GM19099 (cell line): ENCODE data around the gene KMT2E.

ENCODE experiments used
- POLR2A ChIP-seq: IDR thresholded peaks from 3 replicates; pipeline ENCODE4 v1.6.1; 2011; ENCODE audit warnings: low read depth; ENCODE audit not compliant: insufficient read length; ENCODE audit errors: extremely low read depth

Gene KMT2E

DNA sequence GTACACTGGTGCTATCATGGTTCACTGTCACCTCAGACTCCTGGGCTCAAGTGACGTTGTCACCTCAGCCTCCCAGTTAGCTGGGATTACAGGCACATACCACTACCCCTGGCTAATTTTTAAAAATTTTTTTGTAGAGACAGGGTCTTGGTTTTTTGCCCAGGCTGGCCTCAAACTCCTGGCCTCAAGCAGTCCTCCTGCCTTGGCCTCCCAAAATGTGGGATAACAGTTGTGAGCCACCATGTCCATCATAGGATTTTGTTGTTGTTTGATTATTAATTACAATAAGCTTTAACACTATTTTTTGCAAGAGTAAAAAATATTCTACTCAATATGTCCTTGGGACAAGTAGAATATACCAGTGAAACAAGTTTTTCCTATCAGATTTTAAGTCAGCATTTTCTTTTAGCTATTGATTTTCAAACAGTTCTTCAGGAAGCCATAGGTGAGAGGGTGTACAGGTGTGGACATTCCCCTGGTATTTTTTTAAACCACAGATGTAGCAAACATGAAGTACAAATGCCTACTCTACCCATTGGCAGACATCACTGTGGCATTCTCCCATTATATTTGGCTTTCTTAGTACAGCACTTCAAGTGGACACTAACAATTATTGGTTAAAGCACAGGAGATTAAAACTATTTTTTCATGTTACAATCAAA is 18.7 kb downstream of the KMT2E start:
- TF ChIP-seq POLR2A = no peak

DNA sequence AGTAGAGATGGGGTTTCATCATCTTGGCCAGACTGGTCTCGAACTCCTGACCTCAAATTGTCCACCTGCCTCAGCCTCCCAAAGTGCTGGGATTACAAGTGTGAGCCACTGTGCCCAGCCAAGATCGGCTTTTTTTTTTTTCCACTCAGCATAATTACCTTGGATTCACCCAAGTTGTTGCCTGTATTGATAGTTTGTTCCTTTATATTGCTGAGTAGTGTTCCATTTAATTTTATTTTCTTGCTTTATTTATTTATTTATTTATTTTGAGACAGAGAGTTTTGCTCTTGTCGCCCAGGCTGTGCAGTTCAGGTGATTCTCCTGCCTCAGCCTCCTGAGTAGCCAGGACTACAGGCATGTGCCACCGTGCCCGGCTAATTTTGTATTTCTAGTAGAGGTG is 21.3 kb downstream of the KMT2E start:
- TF ChIP-seq POLR2A = no peak

DNA sequence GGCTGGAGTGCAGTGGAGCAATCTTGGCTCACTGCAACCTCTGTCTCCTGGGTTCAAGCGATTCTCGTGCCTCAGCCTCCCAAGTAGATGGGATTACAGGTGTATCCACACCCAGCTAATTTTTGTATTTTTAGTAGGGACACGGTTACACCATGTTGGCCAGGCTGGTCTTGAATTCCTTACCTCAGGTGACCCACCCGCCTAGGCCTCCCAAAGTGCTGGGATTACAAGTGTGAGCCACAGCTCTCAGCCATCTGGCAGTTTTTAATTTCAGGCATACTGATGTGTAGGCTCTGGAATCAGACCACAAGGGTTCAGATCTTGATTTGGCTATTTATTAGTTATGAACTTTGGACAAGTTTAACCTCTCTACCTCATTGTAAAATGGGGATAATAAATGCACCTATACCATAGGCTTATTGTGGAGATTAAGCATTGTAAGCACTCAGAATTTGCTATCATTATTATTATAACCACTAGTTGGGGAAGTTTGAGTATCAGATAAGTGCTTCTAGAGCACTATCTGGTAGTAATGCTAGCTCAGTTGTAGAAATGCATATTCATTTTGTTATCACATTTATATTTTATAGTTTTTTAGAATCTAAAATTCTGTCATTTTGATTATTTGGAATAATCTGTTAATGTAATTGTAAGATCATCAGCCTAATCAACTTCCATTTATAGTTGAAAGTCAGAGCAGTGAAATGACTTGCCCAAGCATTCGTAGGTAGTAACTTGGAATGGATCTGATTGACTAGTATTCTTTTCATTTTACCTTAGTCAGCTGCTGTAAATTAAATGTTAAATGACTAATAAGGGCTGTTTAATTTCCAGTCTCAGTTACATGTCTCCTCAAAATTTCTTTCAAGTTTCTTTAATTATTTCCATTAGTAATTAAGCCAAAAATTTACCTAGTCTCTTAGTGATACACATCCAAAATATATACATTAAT is 22.5 kb downstream of the KMT2E start:
- TF ChIP-seq POLR2A = no peak

DNA sequence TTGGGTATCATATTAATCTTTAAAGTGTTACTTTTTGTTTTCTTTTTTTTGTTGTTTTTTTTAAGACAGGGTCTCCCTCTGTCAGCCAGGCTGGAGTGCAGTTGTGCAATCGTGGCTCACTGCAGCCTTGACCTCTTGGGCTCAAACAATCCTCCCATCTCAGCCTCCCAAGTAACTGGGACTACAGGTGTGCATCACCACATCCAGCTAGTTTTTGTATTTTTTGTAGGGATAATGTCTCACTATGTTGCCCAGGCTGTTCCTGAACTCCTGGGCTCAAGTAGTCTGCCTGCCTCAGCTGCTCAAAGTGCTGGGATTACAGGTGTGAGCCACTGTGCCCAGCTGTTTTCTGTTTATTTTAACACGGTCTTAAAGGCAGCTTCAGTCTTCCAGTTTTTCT is 23.3 kb downstream of the KMT2E start:
- no peak for TF ChIP-seq POLR2A

DNA sequence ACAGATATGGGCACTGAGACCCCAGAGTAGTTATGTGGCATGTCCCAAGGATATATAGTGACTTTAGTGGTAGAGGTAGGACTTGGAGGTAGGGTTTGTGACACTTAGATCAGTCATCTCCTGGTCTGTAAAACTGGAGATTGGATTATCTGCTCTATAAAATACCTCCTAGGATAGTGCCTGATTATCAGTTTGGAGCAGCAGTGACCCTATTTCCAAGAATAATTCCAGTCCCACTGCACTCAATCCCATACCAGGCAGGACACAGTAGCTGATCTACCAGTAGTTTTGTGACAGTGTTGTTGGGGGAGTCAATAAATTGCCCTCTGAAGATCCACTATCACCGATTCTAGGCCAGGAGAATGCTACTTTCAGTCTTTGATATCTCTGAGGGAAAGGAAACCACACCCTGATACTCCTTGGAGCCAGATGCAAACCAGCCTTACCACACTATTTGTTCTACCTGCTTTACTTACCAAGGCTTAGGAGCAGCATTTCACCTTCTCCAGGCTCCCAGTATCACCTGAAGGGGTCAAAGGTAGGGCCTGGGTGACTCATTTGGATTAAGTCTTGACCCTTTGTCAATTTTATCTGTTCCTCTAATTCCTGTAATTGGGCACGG is 30.6 kb downstream of the KMT2E start:
- no peak for TF ChIP-seq POLR2A

DNA sequence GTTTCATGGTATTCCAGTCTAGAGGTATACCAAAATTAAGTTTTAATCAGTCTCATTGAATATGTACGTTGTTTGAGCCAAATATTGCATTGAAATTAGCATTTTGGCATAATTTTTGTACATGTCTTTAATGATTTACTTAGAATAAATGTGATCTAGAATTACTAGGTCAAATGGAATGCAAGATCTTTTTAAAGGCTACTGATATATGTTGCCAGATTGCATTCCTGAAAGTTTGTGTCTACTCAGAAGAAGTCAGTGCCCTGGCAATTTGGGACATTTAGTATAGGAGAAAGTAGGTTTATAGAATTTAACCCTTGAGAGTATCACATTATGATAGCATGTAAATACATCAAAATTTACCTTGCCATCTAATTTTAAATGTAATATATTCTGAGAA is 32.4 kb downstream of the KMT2E start:
- TF ChIP-seq POLR2A = no peak

DNA sequence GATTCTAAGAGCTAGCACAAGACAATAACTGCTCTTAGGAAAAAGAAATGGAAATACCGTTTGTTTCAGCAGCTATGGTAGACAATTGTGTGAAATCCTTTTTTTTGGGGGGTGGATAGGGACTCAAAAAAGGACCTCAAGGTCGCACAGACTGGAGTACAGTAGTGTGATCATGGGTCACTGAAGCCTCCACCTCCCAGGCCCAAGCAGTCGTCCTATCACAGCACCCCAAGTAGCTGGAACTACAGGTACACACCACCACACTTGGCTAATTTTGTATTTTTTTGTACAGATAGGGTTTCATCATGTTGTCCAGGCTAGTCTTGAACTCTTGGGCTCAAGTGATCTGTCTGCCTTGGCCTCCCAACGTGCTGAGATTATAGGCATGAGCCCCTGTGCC is 33.9 kb downstream of the KMT2E start:
- TF ChIP-seq POLR2A = no peak

DNA sequence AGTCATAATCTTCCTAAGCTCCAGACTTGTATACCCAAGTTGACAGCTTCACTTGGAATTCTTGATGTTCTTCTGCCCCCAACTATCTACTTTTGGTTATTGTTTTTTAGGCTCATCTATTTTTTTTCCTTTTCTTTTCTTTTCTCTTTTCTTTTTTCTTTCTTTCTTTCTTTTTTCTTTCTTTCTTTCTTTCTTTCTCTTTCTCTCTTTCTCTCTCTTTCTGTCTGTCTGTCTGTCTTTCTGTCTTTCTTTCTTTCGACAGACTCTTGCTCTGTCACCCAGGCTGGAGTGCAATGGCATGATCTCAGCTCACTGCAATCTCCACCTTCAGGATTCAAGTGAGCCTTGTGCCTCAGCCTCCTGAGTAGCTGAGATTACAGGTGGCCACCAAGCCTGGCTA is 36.5 kb downstream of the KMT2E start:
- no peak for TF ChIP-seq POLR2A

DNA sequence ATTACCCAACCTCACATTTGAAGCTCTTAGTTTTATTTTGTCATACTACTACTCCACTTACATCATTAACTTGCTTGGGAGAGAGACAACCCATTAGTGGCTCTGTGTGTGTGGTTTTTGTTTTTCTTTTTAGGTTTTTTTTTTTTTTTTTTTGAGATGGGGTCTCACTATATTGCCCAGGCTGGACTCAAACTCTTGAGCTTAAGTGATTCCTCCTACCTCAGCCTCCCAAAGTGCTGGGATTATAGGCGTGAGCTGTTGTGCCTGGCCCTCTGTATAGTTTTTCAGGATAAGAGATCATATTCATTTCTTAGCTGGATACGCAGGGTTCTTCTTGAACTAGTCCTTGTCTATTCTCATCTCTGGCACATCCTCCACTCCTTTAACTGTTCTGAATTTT is 41.1 kb downstream of the KMT2E start:
- TF ChIP-seq POLR2A = no peak

DNA sequence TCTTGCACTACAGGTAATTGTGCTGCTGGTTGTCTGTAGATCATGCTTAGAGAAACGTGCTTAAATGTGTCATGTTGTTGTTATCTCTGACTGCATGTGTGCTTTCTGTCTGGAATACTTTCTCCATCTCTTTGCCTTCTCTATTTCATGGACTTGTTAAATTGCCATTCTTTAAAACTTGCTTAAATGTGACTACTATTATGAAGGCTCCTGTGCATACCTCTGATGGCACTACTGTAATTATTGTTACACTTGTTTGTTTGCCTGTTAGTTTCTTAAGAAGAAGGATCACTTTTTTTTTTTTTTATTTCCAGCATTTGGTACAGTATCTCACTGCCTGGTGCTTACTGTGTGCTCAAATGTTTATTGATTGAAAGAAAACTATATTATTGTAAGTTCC is 41.6 kb downstream of the KMT2E start:
- no peak for TF ChIP-seq POLR2A

DNA sequence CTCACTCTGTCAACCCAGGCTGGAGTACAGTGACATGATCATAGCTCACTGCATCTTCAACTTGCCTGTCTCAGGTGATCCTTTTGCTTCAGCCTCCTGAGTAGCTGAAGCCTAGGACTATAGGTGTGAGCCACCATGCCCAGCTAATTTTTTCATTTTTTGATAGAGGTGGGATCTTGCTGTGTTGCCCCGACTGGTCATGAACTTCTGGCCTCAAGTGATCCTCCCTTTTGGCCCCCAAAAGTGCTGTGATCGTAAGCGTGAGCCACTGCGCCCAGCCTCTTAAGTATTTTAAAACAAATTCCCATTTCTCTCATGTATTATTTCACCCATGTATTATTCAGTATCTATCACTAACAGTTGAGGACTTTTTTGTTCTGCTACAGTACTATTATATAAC is 43.5 kb downstream of the KMT2E start:
- no peak for TF ChIP-seq POLR2A

DNA sequence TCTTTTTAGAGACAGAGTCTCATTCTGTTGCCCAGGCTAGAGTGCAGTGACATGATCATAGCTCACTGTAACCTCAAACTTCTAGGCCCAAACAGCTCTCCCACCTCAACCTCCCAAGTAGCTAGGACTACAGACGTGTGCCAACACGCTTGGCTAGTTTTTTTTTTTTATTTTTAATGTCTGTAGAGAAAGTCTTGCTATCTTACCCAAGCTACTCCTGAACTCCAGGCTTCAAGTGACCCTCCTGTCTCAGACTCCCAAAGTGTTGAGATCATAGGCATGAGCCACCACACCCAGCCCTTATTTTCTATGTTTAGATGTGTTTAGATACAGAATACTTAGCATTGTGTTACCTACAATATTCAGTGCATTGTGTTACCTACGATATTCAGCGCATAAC is 46.4 kb downstream of the KMT2E start:
- no peak for TF ChIP-seq POLR2A

DNA sequence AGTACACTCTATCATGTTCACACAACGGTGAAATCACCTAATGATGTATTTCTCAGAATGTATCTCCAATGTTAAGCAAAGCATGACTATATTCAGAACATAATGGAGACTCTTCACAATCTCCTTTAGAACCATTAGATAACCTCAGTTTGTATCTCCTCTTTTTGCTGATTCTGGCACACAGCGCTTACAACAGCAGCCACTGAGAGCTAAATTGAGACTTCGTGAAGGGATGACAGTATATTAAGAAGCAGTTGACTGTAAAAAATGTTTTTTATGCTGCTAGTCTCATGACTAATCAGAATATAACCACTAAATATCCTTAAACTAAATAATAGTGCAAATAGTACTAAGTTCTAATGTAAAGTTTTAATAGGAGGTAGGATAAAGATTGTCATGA is 46.9 kb downstream of the KMT2E start:
- no peak for TF ChIP-seq POLR2A

DNA sequence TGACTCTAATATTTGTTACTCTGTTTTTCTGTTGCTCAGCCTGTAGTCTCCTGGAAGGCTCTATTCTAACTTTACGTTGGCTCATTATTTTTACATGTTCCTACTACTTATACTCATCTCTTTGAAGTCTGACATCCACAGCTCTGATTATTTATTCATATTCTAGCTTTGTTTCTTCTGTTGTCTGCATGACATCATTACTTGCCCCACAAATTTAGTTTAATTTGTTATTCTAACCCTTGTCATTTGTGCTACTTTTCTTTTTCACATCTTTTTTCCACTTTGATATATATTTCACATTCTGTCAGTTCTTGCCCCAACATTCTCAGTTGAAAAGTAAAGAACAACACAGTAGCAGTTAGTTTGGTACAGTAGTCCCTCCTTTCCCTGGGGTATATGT is 51.1 kb downstream of the KMT2E start:
- no peak for TF ChIP-seq POLR2A

DNA sequence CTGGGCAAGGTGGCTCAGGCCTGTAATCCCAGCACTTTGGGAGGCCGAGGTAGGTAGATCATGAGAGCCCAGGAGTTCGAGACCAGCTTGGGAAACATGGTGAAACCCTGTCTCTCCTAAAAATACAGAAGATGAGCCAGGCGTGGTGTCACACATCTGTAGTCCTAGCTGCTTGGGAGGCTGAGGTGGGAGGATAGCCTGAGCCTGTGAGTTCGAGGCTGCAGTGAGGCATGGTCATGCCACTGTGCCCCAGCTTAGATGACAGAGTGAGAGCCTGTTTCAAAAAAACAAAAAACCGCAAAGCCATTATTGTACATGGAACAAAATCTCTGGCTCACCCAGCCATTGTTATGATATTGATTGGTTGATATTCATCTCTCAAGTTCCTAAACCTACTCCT is 53.7 kb downstream of the KMT2E start:
- no peak for TF ChIP-seq POLR2A

DNA sequence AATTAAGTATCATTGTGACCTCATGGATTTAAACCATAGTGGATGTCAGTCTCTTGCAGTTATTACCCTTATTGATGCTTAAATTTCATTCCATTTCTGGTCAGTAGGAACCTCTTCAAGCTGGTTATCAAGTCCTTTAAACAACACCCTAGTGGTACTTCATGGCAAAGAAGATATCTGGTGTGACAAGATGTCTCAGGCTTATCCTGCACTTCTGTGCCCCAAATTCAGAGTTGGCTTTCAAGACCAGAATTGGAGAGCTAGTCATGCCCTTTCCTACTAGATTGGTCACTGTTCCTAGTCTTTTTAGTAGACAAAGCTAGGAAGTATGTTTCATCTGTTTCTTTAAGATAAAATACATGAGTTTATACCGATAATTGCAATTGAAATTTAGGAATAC is 54.9 kb downstream of the KMT2E start:
- TF ChIP-seq POLR2A = no peak

DNA sequence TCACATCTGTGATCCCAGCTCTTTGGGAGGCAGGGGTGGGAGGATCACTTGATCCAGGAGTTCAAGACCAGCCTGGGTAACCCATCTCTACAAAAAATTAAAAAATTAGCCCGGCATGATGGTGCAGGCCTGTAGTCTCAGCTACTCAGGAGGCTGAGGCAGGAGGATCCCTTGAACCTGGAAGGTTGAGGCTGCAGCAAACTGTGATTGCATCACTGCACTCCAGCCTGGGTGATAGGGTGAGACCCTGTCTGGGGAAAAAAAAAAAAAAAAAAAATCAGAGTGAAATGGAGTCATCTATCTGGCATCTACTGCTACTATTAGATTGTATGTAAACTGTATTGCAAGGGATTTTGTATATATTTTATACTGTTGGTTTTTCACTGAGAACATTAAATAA is 59.1 kb downstream of the KMT2E start:
- no peak for TF ChIP-seq POLR2A

DNA sequence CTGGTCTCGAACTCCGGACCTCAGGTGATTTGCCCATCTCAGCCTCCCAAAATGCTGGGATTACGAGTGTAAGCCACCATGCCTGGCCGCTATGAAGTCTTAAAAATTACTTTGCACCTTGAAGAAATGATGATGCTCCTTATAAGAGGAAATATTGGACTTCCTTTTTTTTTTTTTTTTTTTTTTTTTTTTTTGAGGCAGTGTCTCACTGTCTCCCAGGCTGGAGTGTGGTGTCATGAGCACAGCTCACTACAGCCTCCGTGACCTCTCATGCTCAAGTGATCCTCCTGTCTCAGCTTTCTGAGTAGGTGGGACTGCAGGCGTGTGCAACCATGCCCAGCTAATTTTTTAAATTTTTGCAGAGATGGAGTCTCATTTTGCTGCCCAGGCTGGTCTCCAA is 65.3 kb downstream of the KMT2E start:
- no peak for TF ChIP-seq POLR2A
